Measurements from ENCODE around the gene DGKG. TPM values are rescaled to one million over a fixed set of nuclear protein-coding genes. Genes with fewer than 3 reads are reported as not detected.

The DGKG gene
- total and polyA plus RNA-seq, 10 of the 15 experiments (the other 5 are each of a cell fraction or from before 2014, with no cell fraction given) = 0.39 to 6.2 (median 4.7) TPM

DNA sequence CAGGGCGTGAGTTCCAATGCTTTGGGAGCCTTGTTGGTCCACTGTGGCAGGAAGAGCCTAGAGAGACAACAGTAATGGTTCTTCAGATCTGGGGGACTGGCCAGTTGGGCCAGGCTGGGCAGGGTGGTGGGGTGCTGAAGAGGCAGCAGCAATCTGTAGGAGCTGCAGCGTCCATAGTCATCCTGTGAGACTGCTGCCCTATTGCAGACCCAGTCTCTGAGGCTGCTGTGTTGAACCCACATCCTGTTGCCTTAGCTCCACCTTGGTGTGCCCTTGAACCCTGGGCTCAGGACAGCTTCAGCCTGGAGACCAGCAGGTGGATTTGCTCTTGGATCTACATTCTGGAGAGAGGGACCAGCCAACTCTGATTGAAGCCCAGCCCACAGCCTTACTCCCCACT lies 229.5 kb downstream of the DGKG start (continued):
- TF ChIP-seq CHD1 (IDR thresholded peaks at IDR 0.05; ENCODE audit: low read depth, low read length) (no peak), BACH1 (IDR thresholded peaks at IDR 0.05; ENCODE audit: borderline replicate concordance) (no peak)
- TF ChIP-seq, protein P1, sequence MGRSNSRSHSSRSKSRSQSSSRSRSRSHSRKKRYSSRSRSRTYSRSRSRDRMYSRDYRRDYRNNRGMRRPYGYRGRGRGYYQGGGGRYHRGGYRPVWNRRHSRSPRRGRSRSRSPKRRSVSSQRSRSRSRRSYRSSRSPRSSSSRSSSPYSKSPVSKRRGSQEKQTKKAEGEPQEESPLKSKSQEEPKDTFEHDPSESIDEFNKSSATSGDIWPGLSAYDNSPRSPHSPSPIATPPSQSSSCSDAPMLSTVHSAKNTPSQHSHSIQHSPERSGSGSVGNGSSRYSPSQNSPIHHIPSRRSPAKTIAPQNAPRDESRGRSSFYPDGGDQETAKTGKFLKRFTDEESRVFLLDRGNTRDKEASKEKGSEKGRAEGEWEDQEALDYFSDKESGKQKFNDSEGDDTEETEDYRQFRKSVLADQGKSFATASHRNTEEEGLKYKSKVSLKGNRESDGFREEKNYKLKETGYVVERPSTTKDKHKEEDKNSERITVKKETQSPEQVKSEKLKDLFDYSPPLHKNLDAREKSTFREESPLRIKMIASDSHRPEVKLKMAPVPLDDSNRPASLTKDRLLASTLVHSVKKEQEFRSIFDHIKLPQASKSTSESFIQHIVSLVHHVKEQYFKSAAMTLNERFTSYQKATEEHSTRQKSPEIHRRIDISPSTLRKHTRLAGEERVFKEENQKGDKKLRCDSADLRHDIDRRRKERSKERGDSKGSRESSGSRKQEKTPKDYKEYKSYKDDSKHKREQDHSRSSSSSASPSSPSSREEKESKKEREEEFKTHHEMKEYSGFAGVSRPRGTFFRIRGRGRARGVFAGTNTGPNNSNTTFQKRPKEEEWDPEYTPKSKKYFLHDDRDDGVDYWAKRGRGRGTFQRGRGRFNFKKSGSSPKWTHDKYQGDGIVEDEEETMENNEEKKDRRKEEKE (IDR thresholded peaks at IDR 0.05) = no peak

DNA sequence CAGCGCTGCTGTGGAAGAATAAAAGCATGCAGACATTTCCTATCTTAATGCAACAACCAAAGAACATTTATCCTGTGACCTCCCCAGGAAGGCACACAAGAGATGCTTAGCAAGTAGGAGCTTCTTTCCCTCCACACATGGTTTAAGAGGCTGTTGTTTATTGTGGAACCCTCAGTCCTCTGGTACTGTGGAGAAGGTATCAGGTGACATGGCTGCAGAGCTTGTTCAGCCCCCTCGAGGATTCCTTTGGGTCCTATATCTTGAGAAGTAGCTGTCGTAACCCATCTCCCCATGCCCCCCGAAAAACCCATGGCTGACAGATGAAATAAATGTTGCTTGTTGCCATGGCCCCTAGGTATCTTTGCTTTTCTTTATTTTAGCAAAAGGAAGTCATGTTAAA lies 232.8 kb downstream of the DGKG start:
- Histone ChIP-seq H3K27ac (ENCODE audit: control insufficient read depth, insufficient read depth) (no peak overlapping the region), H3K36me3 (ENCODE audit: control insufficient read depth in 2 of 2, insufficient read depth in 2 of 2, low read length in 1 of 2) (no peaks in the 10 kb centered on the region), H4K20me1 (ENCODE audit: control insufficient read depth, insufficient read depth) (no peaks in the 10 kb centered on the region), H3K4me2 (ENCODE audit: control insufficient read depth, insufficient read depth) (no peak overlapping the region), H2AFZ (ENCODE audit: control insufficient read depth, low read depth, low read length) (no peak overlapping the region), H3K9ac (ENCODE audit: control insufficient read depth, insufficient read depth, low read length) (no peak overlapping the region), H3K79me2 (ENCODE audit: control insufficient read depth, insufficient read depth, low read length) (no peaks in the 10 kb centered on the region), H3K27me3 (replicated peaks in 1 of 2; ENCODE audit: control insufficient read depth in 2 of 2, insufficient read depth in 2 of 2, low read length in 1 of 2) (peaks cover 0 to 2% of the 10 kb centered on the region in 2 experiments; a peak in 2 of 4 replicates), H3K4me1 (ENCODE audit: control insufficient read depth, insufficient read depth, low read length) (no peaks in the 10 kb centered on the region), H3K4me3 (no peak overlapping the region), H3K9me3 (replicated peaks; ENCODE audit: control insufficient read depth, insufficient read depth, low read length) (no peaks in the 10 kb centered on the region)
- intact Hi-C loops (cut with micrococcal nuclease; ENCODE audit: unreplicated experiment) = no loop called here
- ATAC-seq = no peak
- FAIRE-seq = no peak
- ChIA-PET CTCF (no interaction called here), POLR2A (no interaction called here), RAD21 (ENCODE audit: unreplicated experiment) (no interaction called here), SMC1A (ENCODE audit: uncharacterized antibody, unreplicated experiment) (no interaction called here)
- 45% methylated on average over 4 of the region's 4 CpGs for WGBS (ENCODE audit: insufficient coverage, insufficient replicate concordance, low lambda C conversion rate, missing lambda C conversion rate)
- no TSS peak for BruUV-seq (replicated peaks)
- no peak for DNase-seq (ENCODE audit: low read depth, low spot score)
- in situ Hi-C loops (cut with MboI) = no loop called here
- no peak for TF ChIP-seq MYB (IDR thresholded peaks at IDR 0.05; ENCODE audit: borderline replicate concordance, low read depth, low read length)
- no peak for TF ChIP-seq BACH1 (IDR thresholded peaks at IDR 0.05; ENCODE audit: borderline replicate concordance)
- no peak for TF ChIP-seq ZNF207 (IDR thresholded peaks at IDR 0.05; ENCODE audit: borderline replicate concordance)
- no peak for TF ChIP-seq STAT3 (IDR thresholded peaks at IDR 0.05; ENCODE audit: low read depth, low read length)
- TF ChIP-seq, protein P2, sequence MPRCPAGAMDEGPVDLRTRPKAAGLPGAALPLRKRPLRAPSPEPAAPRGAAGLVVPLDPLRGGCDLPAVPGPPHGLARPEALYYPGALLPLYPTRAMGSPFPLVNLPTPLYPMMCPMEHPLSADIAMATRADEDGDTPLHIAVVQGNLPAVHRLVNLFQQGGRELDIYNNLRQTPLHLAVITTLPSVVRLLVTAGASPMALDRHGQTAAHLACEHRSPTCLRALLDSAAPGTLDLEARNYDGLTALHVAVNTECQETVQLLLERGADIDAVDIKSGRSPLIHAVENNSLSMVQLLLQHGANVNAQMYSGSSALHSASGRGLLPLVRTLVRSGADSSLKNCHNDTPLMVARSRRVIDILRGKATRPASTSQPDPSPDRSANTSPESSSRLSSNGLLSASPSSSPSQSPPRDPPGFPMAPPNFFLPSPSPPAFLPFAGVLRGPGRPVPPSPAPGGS (IDR thresholded peaks at IDR 0.05; ENCODE audit: borderline replicate concordance, insufficient read depth, low read depth, low read length, poor library complexity, severe bottlenecking) = no peak
- TF ChIP-seq, protein P3, sequence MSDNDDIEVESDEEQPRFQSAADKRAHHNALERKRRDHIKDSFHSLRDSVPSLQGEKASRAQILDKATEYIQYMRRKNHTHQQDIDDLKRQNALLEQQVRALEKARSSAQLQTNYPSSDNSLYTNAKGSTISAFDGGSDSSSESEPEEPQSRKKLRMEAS (IDR thresholded peaks at IDR 0.05; ENCODE audit: low read depth, low read length) = no peak
- TF ChIP-seq PAX8 (IDR thresholded peaks at IDR 0.05) = no peak
- no peak for TF ChIP-seq FOXK2 (IDR thresholded peaks at IDR 0.05)
- TF ChIP-seq, protein P4, sequence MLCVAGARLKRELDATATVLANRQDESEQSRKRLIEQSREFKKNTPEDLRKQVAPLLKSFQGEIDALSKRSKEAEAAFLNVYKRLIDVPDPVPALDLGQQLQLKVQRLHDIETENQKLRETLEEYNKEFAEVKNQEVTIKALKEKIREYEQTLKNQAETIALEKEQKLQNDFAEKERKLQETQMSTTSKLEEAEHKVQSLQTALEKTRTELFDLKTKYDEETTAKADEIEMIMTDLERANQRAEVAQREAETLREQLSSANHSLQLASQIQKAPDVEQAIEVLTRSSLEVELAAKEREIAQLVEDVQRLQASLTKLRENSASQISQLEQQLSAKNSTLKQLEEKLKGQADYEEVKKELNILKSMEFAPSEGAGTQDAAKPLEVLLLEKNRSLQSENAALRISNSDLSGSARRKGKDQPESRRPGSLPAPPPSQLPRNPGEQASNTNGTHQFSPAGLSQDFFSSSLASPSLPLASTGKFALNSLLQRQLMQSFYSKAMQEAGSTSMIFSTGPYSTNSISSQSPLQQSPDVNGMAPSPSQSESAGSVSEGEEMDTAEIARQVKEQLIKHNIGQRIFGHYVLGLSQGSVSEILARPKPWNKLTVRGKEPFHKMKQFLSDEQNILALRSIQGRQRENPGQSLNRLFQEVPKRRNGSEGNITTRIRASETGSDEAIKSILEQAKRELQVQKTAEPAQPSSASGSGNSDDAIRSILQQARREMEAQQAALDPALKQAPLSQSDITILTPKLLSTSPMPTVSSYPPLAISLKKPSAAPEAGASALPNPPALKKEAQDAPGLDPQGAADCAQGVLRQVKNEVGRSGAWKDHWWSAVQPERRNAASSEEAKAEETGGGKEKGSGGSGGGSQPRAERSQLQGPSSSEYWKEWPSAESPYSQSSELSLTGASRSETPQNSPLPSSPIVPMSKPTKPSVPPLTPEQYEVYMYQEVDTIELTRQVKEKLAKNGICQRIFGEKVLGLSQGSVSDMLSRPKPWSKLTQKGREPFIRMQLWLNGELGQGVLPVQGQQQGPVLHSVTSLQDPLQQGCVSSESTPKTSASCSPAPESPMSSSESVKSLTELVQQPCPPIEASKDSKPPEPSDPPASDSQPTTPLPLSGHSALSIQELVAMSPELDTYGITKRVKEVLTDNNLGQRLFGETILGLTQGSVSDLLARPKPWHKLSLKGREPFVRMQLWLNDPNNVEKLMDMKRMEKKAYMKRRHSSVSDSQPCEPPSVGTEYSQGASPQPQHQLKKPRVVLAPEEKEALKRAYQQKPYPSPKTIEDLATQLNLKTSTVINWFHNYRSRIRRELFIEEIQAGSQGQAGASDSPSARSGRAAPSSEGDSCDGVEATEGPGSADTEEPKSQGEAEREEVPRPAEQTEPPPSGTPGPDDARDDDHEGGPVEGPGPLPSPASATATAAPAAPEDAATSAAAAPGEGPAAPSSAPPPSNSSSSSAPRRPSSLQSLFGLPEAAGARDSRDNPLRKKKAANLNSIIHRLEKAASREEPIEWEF (IDR thresholded peaks at IDR 0.05; ENCODE audit: insufficient replicate concordance, low read depth, low read length) = no peak
- no peak for TF ChIP-seq POU2F2 (IDR thresholded peaks at IDR 0.05; ENCODE audit: borderline replicate concordance, low read depth, low read length)
- TF ChIP-seq SMAD5 (IDR thresholded peaks at IDR 0.05; ENCODE audit: low read depth) = no peak
